Peyer's patch (tissue), 4 donors: ENCODE results near the gene SHISA5.
"Not testable (repeated sequence)": the region's sequence is repeated elsewhere in the genome, so short reads cannot be mapped to it uniquely, and the experiment has no call there.

Experiments
- POLR2A ChIP-seq, 2 donors: fragments of 450-650 bp; IDR thresholded peaks; one replicate each; pipeline ENCODE4 v1.5.1; 2017; ENCODE audit warnings: antibody characterized with exemption in 2 of 2, mild to moderate bottlenecking in 2 of 2, moderate library complexity in 2 of 2
- TF ChIP-seq, protein P1 (sequence below), 6 experiments: fragments of 450-650 bp in 4 of 6; fragments of 200-600 bp in 2 of 6; sonication (generic) in 1 of 6; IDR thresholded peaks; one replicate each; pipeline ENCODE4 v1.5.1; 2017 to 2019; ENCODE audit warnings: antibody characterized with exemption in 6 of 6, mild to moderate bottlenecking in 3 of 6, moderate library complexity in 1 of 6

DNA sequence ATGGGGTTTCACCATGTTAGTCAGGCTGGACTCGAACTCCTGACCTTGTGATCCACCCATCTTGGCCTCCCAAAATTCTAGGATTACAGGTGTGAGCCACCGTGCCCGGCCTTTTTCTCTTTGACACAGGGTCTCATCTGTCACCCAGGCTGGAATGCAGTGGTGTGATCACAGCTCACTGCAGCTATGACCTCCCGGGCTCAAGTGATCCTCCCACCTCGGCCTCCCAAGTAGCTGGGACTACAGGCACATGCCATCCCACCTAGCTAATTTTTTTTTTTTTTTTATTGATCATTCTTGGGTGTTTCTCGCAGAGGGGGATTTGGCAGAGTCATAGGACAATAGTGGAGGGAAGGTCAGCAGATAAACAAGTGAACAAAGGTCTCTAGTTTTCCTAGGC, 21.2 kb downstream of the SHISA5 start:
- TF ChIP-seq POLR2A (IDR thresholded peaks at IDR 0.05) = not testable (repeated sequence)
- TF ChIP-seq, protein P1, sequence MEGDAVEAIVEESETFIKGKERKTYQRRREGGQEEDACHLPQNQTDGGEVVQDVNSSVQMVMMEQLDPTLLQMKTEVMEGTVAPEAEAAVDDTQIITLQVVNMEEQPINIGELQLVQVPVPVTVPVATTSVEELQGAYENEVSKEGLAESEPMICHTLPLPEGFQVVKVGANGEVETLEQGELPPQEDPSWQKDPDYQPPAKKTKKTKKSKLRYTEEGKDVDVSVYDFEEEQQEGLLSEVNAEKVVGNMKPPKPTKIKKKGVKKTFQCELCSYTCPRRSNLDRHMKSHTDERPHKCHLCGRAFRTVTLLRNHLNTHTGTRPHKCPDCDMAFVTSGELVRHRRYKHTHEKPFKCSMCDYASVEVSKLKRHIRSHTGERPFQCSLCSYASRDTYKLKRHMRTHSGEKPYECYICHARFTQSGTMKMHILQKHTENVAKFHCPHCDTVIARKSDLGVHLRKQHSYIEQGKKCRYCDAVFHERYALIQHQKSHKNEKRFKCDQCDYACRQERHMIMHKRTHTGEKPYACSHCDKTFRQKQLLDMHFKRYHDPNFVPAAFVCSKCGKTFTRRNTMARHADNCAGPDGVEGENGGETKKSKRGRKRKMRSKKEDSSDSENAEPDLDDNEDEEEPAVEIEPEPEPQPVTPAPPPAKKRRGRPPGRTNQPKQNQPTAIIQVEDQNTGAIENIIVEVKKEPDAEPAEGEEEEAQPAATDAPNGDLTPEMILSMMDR (IDR thresholded peaks at IDR 0.05) = not testable (repeated sequence)
